Activated CD8-positive, alpha-beta memory T cell treated with anti-CD3 and anti-CD28 coated beads for 24 hours (primary cell): ENCODE data around the gene TPRKB.
"Not testable (repeated sequence)": the region's sequence is repeated elsewhere in the genome, so short reads cannot be mapped to it uniquely, and the experiment has no call there.

Source experiments
- DNase-seq: peaks from one replicate; pipeline ENCODE4 v3.0.0-alpha.2; 2020

Gene TPRKB

GRCh38 chr2:73736855-73737779 is at the start of gene TPRKB:
Gene TPRKB, minus strand, starts transcription at chr2:73737345. Its CDS starts 2,776 bp downstream, at chr2:73734569.
- DNase-seq, result peak; percentile 96

- not testable (repeated sequence) for DNase-seq
These were observed 46.7 kb upstream of the TPRKB start, which contains the start of gene C2orf78 for GRCh38 chr2:73783883-73784282. Gene C2orf78, plus strand, starts transcription at chr2:73784183. Its CDS starts 127 bp downstream, at chr2:73784310.

GRCh38 chr2:73783402-73783801 is 46.3 kb upstream of the TPRKB start:
- not testable (repeated sequence) for DNase-seq

- DNase-seq, result no peak
These were observed 43.1 kb upstream of the TPRKB start for GRCh38 chr2:73780237-73780582.

GRCh38 chr2:73779467-73780236 is 42.5 kb upstream of the TPRKB start, which contains the start of gene DUSP11:
Gene DUSP11, minus strand, starts transcription at chr2:73780103. Its CDS starts 129 bp downstream, at chr2:73779974.
- DNase-seq, result peak; percentile 99

- not testable (repeated sequence) for DNase-seq
These were observed 41.8 kb upstream of the TPRKB start for GRCh38 chr2:73778867-73779466.

GRCh38 chr2:73776869-73777519 is 39.8 kb upstream of the TPRKB start:
- no peak for DNase-seq

GRCh38 chr2:73776381-73776780 is 39.2 kb upstream of the TPRKB start:
- DNase-seq, result no peak

- DNase-seq, result no peak
These were observed 35.7 kb upstream of the TPRKB start for GRCh38 chr2:73772819-73773218.

GRCh38 chr2:73770725-73771124 is 33.6 kb upstream of the TPRKB start:
- no peak for DNase-seq

GRCh38 chr2:73766994-73767393 is 29.8 kb upstream of the TPRKB start:
- DNase-seq, result no peak

- DNase-seq, result no peak
These were observed 29.2 kb upstream of the TPRKB start for GRCh38 chr2:73766349-73766748.

GRCh38 chr2:73764945-73765344 is 27.8 kb upstream of the TPRKB start:
- DNase-seq, result no peak

GRCh38 chr2:73762571-73762970 is 25.4 kb upstream of the TPRKB start:
- DNase-seq, result no peak

GRCh38 chr2:73759904-73760303 is 22.8 kb upstream of the TPRKB start:
- DNase-seq, result no peak

GRCh38 chr2:73759285-73759764 is 22.2 kb upstream of the TPRKB start:
- no peak for DNase-seq

GRCh38 chr2:73754332-73754731 is 17.2 kb upstream of the TPRKB start:
- DNase-seq, result not testable (repeated sequence)

- DNase-seq, result no peak
These were observed 12.2 kb upstream of the TPRKB start for GRCh38 chr2:73749314-73749713.

- DNase-seq, result no peak
These were observed 9.7 kb upstream of the TPRKB start for GRCh38 chr2:73746877-73747208.

GRCh38 chr2:73746015-73746876 is 9.1 kb upstream of the TPRKB start:
- no peak for DNase-seq

- DNase-seq, result no peak
These were observed 3.6 kb upstream of the TPRKB start for GRCh38 chr2:73740767-73741166.

- no peak for DNase-seq
These were observed 2.0 kb upstream of the TPRKB start for GRCh38 chr2:73739101-73739500.
